GM12872 (cell line): Measurements from ENCODE around the gene UNC79.

Experiments used
- TF ChIP-seq, protein P1 (sequence below): IDR thresholded peaks from 3 replicates; pipeline ENCODE4 v1.5.1; 2011; ENCODE audit warnings: low read depth, mild to moderate bottlenecking, low read length, moderate library complexity; ENCODE audit not compliant: insufficient read depth

UNC79 gene

DNA sequence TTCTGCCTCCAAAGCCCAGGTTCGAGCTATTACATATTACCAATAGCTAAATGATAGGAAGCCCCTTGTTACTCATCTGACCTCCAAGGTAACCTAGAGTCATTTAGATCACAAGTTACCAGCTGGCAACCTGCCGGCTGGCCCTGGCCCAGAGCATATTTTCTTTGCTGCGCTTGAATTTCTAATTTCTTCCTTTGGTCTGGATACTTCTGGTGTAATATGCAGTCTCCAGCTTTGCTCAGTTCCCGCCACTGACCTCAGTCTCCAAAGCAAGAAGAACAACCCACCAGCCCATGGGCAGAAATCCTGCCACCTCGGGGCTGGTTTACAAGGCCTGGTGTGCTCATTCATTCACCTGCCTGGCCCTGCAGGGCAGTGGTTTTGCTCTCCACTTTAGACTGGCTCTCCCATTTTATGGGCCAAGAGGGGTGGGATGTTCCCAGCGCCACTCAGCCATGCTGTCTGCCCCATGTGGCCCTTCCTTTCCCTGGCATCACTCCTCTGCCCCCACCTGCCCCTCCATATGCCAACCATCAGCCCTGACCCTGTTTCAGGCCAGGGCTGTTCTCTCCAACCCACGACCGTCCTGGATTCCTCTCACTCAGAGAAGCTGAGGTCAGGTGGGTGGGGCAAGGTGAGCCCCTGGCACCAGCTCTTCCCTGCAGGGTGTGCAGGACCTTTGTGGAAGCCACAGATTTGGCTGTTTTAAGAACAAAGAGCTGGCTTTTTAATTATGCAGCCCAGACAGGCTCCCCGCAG, 281.5 kb downstream of the UNC79 start:
- TF ChIP-seq, protein P1, sequence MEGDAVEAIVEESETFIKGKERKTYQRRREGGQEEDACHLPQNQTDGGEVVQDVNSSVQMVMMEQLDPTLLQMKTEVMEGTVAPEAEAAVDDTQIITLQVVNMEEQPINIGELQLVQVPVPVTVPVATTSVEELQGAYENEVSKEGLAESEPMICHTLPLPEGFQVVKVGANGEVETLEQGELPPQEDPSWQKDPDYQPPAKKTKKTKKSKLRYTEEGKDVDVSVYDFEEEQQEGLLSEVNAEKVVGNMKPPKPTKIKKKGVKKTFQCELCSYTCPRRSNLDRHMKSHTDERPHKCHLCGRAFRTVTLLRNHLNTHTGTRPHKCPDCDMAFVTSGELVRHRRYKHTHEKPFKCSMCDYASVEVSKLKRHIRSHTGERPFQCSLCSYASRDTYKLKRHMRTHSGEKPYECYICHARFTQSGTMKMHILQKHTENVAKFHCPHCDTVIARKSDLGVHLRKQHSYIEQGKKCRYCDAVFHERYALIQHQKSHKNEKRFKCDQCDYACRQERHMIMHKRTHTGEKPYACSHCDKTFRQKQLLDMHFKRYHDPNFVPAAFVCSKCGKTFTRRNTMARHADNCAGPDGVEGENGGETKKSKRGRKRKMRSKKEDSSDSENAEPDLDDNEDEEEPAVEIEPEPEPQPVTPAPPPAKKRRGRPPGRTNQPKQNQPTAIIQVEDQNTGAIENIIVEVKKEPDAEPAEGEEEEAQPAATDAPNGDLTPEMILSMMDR = no peak

DNA sequence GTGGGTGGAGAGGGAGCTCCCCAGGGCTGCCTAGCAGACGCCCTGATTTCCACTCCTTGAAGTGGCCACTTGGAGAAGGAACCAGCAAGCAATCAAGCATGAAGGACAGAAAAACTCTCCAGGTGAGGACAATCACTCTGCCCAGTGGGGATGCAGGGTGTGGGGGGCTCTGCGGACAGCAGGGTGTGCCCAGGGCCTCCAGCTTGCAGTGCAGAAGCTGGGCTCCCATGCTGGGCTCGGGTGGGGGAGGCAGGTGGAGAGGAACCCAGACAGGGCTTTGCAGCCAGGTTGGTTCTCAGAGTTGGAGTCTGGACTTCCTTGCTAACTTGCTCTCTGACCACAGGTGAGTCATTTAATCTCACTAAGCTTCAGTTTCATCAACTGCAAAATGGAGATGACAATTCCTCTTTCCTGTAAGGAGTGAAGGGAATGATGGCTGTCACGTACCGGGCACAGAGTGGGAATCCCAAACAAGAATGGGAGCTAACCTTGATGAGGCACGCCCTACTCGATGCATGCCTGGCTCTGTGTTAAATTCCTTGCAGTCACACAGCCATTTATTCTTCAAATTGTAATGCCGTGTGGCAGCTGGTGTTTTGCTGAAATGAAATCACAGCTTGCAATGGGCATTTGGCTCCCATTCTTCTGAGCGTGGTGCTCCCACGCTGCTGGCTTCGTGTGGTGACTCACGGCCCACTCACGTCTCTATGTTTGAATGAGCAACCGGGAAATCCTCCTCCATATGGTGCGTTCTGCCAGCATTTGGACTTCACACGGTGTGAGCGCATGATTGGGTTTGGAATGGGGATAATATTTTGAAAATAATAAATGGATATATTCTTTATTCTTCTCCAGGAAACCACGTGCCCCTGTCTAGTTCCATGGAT, 282.3 kb downstream of the UNC79 start:
- TF ChIP-seq, protein P1 = no peak

DNA sequence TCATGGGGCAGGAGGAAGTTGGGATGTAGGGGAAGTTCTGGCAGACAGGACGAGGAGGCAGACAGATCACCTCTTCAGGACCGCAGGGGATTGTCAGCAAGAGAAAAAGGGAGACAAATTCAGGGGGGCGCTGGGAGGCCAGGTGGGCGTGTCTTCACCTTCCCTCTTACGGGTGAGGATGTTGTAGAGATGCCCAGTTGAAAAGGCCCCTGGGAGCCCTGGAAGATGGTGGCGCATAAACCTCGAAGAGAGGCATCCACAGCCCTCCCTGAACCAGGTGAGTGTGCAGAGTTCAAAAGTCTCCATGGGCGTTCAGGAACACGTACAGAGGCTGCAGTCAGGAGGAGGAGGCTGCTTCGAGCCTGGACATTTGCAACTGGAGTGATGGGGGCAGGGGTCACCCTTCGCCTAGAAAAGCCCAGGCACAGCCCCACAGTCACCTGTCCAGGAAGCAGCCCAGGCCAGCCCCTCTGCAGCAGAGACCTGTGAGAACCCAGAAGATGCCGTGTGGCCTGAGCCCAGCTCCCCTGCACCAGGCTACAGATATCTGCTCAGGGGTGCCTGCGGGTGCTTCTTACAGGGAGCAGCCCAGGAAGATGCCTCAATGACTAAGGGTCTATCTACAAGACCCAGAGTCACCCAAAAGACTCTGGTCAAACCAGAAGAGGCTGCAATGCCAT, 283.1 kb downstream of the UNC79 start:
- TF ChIP-seq, protein P1 = no peak

DNA sequence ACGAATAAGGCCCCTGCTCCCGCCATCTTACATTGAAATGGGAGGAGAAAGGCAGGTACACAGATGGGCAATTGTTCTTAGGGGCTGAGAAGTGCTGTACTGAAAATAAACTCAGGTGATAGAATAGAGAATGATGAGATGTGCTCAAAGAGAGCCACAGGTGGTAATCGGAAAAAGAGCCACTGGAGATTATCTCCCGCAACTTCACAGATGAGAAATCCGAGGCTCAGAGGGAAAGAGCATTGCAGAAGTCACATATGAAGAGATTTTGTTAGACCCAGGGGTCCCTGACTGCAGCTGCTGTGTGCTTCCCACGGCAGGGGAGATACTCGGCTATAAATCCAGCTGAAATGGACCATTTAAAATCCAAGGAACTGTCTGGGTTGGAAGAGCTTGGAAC, 283.9 kb downstream of the UNC79 start:
- TF ChIP-seq, protein P1 = no peak

DNA sequence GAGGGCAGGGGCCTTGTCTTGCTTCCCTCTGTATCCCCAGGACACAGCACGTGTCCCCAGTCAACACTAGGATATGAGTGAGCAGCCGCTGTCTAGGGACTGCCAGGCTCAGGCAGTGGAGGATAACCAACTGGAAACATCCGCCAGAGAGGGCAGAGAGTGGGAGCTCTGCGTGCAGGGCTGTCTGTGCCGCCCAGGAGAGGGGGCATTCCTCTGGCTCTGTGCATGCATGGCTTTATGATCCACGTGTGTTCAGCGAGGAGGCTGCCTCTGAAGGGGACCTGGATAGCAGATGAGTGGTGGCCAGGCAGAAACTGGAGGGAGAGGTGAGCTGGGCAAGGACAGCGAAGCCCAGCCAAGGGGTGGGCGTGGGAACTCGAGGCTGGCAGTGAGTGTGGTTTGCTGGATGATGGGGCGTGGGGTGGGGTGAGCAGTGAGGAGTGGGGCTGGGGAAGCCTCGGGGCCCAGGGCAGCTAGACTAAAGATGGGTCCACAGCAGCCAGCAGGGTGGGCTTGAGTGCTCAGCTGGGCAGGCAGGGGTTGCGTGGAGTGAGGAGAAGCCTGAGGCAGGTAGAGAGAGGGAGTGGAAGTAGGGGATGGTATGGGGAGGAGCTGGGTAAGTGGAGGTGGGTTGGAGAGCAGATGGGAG, 284.7 kb downstream of the UNC79 start:
- TF ChIP-seq, protein P1 = no peak

DNA sequence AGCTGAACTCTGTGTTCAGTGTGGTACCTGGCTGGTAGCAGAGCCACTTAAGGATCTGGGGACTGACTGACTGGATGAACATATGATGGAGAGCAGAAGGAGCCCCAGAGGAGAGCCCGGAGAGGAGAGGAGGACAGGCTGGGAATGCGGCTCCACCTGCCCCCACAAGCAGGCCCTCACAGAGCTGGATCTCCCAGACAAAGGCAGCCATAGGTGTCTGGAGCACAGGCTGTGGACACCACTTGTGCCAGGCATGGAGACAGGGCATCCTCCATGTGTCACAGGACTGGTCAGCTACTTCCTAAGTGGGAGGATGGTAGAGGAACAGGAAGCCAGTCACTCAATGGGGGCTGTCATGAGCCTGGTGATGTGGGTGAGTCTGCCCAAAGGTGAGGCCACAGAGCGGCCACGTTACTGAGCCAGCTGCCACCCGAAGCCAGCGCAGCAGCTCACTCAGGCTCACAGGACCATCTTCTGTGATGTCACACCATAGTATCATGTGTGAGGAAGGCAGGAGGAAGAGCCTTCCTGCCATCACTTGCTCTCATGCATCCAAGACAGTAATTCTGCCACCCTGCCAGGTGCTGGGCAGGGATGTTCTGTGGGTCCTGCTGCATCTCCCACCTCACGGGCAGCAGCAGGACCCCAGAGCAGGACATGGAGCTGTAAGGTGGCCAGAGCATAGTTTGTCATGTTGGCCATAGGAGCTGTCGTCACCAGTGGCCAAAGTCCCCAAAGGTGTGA, 285.4 kb downstream of the UNC79 start:
- TF ChIP-seq, protein P1 = no peak
